ENCODE data around the gene NR2C2AP. TPM values are rescaled to one million over a fixed set of nuclear protein-coding genes. Genes with fewer than 3 reads are reported as not detected.

The NR2C2AP gene
- total and polyA plus RNA-seq, 2 donors (not counting 3 experiments of a cell fraction or from before 2014, with no cell fraction given): 11.9 to 17.5 TPM

DNA sequence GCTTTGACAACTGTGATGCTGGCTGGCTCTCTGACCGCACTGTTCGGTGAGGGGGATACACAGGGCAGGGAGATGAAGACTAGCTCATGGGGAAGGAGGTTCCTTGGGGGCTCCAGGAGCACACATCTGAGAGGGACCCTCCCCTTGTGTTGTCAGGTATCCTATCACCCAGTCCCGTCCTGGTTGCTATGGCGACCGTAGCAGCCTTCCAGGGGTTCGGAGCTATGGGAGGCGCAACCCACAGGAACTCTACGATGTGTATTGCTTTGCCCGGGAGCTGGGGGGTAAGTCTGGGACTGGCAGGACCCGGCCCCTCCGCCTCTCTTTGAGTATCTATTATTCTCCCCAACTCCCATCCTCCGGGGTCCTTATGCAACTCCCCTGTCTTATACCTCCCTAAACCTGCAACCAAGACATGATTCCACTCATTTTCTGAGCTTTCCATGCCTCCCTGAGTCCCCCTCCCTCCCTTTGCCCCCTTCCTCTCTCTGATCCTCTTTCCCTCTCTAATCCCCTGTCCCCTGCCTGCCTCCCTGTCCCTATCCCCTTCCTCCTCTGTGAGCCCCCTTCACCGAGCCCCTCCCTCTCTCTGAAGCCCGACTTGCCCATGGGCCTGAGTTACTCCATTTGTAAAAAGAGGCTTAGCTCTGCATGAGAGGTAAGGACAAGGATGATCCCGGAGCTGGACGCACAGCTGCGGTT lies 21.1 kb upstream of the NR2C2AP start:
- POLR2A ChIA-PET: no interaction called here
- no TSS peak for BruUV-seq (replicated peaks)
- Histone ChIP-seq H3K9me1 (replicated peaks; ENCODE audit: control insufficient read depth, extremely low read depth, insufficient read depth, low read length) (no peaks in the 10 kb centered on the region), H3K27me3 (ENCODE audit: control insufficient read depth in 2 of 2, insufficient read depth in 2 of 2, low read length in 2 of 2) (peaks cover 2% of the 10 kb centered on the region in 2 experiments), H4K20me1 (replicated peaks; ENCODE audit: control insufficient read depth, extremely low read depth, insufficient read depth, low read length) (no peaks in the 10 kb centered on the region), H3K4me1 (ENCODE audit: control insufficient read depth, extremely low read depth, insufficient read depth, low read length) (no peaks in the 10 kb centered on the region), H3K4me2 (ENCODE audit: insufficient read depth, low read length) (no peak overlapping the region), H3K36me3 (ENCODE audit: control insufficient read depth in 2 of 2, extremely low read depth in 1 of 2, insufficient read depth in 2 of 2, low read length in 2 of 2) (no peaks in the 10 kb centered on the region), H3K9me3 (replicated peaks; ENCODE audit: control insufficient read depth, insufficient read depth, low read length) (no peaks in the 10 kb centered on the region), H3K79me2 (ENCODE audit: control insufficient read depth, insufficient read depth, low read length) (no peaks in the 10 kb centered on the region), H3K9ac (replicated peaks; ENCODE audit: extremely low read depth, insufficient read depth, low read length) (no peak overlapping the region), H3K4me3 (replicated peaks in 1 of 3; ENCODE audit: insufficient read depth in 1 of 3, low read depth in 1 of 3, low read length in 3 of 3) (no peak overlapping the region), H2AFZ (ENCODE audit: low read depth, low read length) (peak overlapping the region; percentile 59), H3K27ac (ENCODE audit: insufficient read depth, low read depth, low read length) (no peak overlapping the region)
- no peak for TF ChIP-seq GATA2 (IDR thresholded peaks at IDR 0.05; ENCODE audit: insufficient read depth, insufficient read length, low read depth, low read length)
- FAIRE-seq (no peak), DNase-seq (ENCODE audit: low read depth, low spot score) (no peak)
- dilution Hi-C loops (cut with MboI; ENCODE audit: extremely low pct_ligation_motif_present, low sequenced_read_pairs): no loop called here
- CTCF ChIA-PET: interaction anchor here (0.6 to 2.2 kb wide), 12 partner anchors 8 to 266 kb away, joined by 3 to 10 read pairs (median 3); partner anchors contain the start of gene NR2C2AP
- intact Hi-C loops (cut with micrococcal nuclease): no loop called here

- Histone ChIP-seq H4K20me1 (replicated peaks; ENCODE audit: control insufficient read depth, extremely low read depth, insufficient read depth, low read length) (no peaks in the 10 kb centered on the region), H3K27me3 (ENCODE audit: control insufficient read depth in 2 of 2, insufficient read depth in 2 of 2, low read length in 2 of 2) (peaks cover 2% of the 10 kb centered on the region in 2 experiments), H2AFZ (ENCODE audit: low read depth, low read length) (no peak overlapping the region), H3K4me2 (ENCODE audit: insufficient read depth, low read length) (no peak overlapping the region), H3K4me3 (replicated peaks in 1 of 3; ENCODE audit: insufficient read depth in 1 of 3, low read depth in 1 of 3, low read length in 3 of 3) (no peak overlapping the region), H3K79me2 (ENCODE audit: control insufficient read depth, insufficient read depth, low read length) (no peaks in the 10 kb centered on the region), H3K9me3 (replicated peaks; ENCODE audit: control insufficient read depth, insufficient read depth, low read length) (no peaks in the 10 kb centered on the region), H3K27ac (ENCODE audit: insufficient read depth, low read depth, low read length) (no peak overlapping the region), H3K36me3 (ENCODE audit: control insufficient read depth in 2 of 2, extremely low read depth in 1 of 2, insufficient read depth in 2 of 2, low read length in 2 of 2) (no peaks in the 10 kb centered on the region), H3K9me1 (replicated peaks; ENCODE audit: control insufficient read depth, extremely low read depth, insufficient read depth, low read length) (no peaks in the 10 kb centered on the region), H3K9ac (replicated peaks; ENCODE audit: extremely low read depth, insufficient read depth, low read length) (no peak overlapping the region), H3K4me1 (ENCODE audit: control insufficient read depth, extremely low read depth, insufficient read depth, low read length) (no peaks in the 10 kb centered on the region)
- FAIRE-seq (no peak), DNase-seq (ENCODE audit: low read depth, low spot score) (no peak)
- dilution Hi-C loops (cut with MboI; ENCODE audit: extremely low pct_ligation_motif_present, low sequenced_read_pairs) (no loop called here), intact Hi-C loops (cut with micrococcal nuclease) (no loop called here)
- TF ChIP-seq, protein P1, sequence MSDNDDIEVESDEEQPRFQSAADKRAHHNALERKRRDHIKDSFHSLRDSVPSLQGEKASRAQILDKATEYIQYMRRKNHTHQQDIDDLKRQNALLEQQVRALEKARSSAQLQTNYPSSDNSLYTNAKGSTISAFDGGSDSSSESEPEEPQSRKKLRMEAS (IDR thresholded peaks at IDR 0.05; ENCODE audit: insufficient read depth, insufficient read length): no peak
- TF ChIP-seq POLR2A (IDR thresholded peaks at IDR 0.05; ENCODE audit: low read depth, low read length) (no peak), GATA2 (IDR thresholded peaks at IDR 0.05; ENCODE audit: insufficient read depth, insufficient read length, low read depth, low read length) (no peak), EZH2 (IDR thresholded peaks at IDR 0.05; ENCODE audit: borderline replicate concordance, low read depth, low read length, severe bottlenecking) (no peak), MYC (IDR thresholded peaks at IDR 0.05; ENCODE audit: low read depth, low read length) (no peak), FOS (IDR thresholded peaks at IDR 0.05; ENCODE audit: borderline replicate concordance, insufficient read depth, low read length) (no peak), JUN (IDR thresholded peaks at IDR 0.05; ENCODE audit: borderline replicate concordance, insufficient read depth, insufficient read length, low read depth) (no peak), POLR2AphosphoS5 (IDR thresholded peaks at IDR 0.05; ENCODE audit: insufficient read depth, low read depth, low read length) (no peak)
- TF ChIP-seq, protein P2, sequence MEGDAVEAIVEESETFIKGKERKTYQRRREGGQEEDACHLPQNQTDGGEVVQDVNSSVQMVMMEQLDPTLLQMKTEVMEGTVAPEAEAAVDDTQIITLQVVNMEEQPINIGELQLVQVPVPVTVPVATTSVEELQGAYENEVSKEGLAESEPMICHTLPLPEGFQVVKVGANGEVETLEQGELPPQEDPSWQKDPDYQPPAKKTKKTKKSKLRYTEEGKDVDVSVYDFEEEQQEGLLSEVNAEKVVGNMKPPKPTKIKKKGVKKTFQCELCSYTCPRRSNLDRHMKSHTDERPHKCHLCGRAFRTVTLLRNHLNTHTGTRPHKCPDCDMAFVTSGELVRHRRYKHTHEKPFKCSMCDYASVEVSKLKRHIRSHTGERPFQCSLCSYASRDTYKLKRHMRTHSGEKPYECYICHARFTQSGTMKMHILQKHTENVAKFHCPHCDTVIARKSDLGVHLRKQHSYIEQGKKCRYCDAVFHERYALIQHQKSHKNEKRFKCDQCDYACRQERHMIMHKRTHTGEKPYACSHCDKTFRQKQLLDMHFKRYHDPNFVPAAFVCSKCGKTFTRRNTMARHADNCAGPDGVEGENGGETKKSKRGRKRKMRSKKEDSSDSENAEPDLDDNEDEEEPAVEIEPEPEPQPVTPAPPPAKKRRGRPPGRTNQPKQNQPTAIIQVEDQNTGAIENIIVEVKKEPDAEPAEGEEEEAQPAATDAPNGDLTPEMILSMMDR (IDR thresholded peaks at IDR 0.05; ENCODE audit: extremely low read depth in 1 of 2, insufficient read depth in 1 of 2, low read depth in 1 of 2, low read length in 2 of 2): no peak
- CTCF ChIA-PET: interaction anchor here (1.2 kb wide), 1 partner anchor 15 kb away, joined by 3 read pairs; no protein-coding TSS in a partner anchor
- POLR2A ChIA-PET: no interaction called here
- no TSS peak for BruUV-seq (replicated peaks)
These were observed 20.4 kb upstream of the NR2C2AP start for GRCh38 chr19:19223636-19224035.
